GM12878 (cell line): ENCODE results near the gene MMP10. TPM values are rescaled to one million over a fixed set of nuclear protein-coding genes. Genes with fewer than 3 reads are reported as not detected.

ENCODE experiments used
- ATAC-seq: fragments of 200-7000 bp; cut with Tn5 transposase; 3 replicates; pipeline ENCODE4 v1.9.1; 2020; ENCODE audit warnings: mild to moderate bottlenecking, moderate library complexity
- BruUV-seq: library from RNA; stranded (reverse); fragments of 400-500 nt; replicated peaks from 2 replicates; lab custom pipeline; 2021; lab: Mats Ljungman, UMichigan
- CTCF ChIA-PET: fragments of 300-600 bp; sonication (Branson Sonifier 250); formaldehyde crosslinking; extraction: SDS; loops from one replicate; lab custom pipeline; 2021; ENCODE audit warnings: inconsistent platforms; lab: Yijun Ruan, JAX
- POLR2A ChIA-PET: fragments of 350-600 bp; formaldehyde crosslinking; extraction: SDS; loops from one replicate; lab custom pipeline; 2021; ENCODE audit warnings: inconsistent platforms; lab: Charles Lee
- RAD21 ChIA-PET: fragments of 300-600 bp; sonication (Branson Sonifier 250); formaldehyde crosslinking; loops from one replicate; lab custom pipeline; 2023; ENCODE audit warnings: antibody characterized with exemption; ENCODE audit not compliant: unreplicated experiment; lab: Charles Lee
- SMC1A ChIA-PET: fragments of 300-600 bp; sonication (Branson Sonifier 250); formaldehyde crosslinking; loops from one replicate; lab custom pipeline; 2023; ENCODE audit not compliant: unreplicated experiment, uncharacterized antibody; lab: Charles Lee
- DNase-seq: peaks from one replicate; pipeline ENCODE4 v3.0.0-alpha.2; 2011; ENCODE audit warnings: low read depth, low spot score
- FAIRE-seq: peaks from 3 replicates; lab custom pipeline; 2011; peaks lifted over from hg19 to GRCh38; lab: Jason Lieb, UNC
- H2AFZ ChIP-seq: 2 replicates; pipeline ENCODE4 v1.6.0; 2011; ENCODE audit warnings: low read depth, low read length, control low read depth; ENCODE audit not compliant: control insufficient read depth
- H3K27ac ChIP-seq: 2 replicates; pipeline ENCODE4 v1.5.1; 2011; ENCODE audit warnings: control low read depth; ENCODE audit not compliant: control insufficient read depth, insufficient read depth
- H3K27me3 ChIP-seq, 2 experiments: replicated peaks in 1 of 2; 2 replicates each; pipeline versions ENCODE4 v1.6.0 to v1.6.1; 2011; ENCODE audit warnings: low read length in 1 of 2; ENCODE audit not compliant: control insufficient read depth in 2 of 2, insufficient read depth in 2 of 2
- H3K36me3 ChIP-seq, 2 experiments: 2 replicates each; pipeline ENCODE4 v1.5.1; 2011; ENCODE audit warnings: low read length in 1 of 2; ENCODE audit not compliant: control insufficient read depth in 2 of 2, insufficient read depth in 2 of 2
- H3K4me1 ChIP-seq: 2 replicates; pipeline ENCODE4 v1.6.1; 2011; ENCODE audit warnings: mild to moderate bottlenecking, low read length, moderate library complexity, mixed read lengths; ENCODE audit not compliant: control insufficient read depth, insufficient read depth
- H3K4me2 ChIP-seq: 2 replicates; pipeline ENCODE4 v1.6.0; 2011; ENCODE audit warnings: control low read depth; ENCODE audit not compliant: control insufficient read depth, insufficient read depth
- H3K4me3 ChIP-seq: fragments of 200-600 bp; sonication (generic); 2 replicates; pipeline ENCODE4 v1.5.1; 2016
- H3K79me2 ChIP-seq: 2 replicates; pipeline ENCODE4 v1.6.0; 2011; ENCODE audit warnings: low read length; ENCODE audit not compliant: control insufficient read depth, insufficient read depth
- H3K9ac ChIP-seq: 2 replicates; pipeline ENCODE4 v1.8.0; 2011; ENCODE audit warnings: low read length, control low read depth, mixed read lengths; ENCODE audit not compliant: control insufficient read depth, insufficient read depth
- H3K9me3 ChIP-seq: replicated peaks from 3 replicates; pipeline ENCODE4 v1.5.1; 2011; ENCODE audit warnings: mild to moderate bottlenecking, low read length; ENCODE audit not compliant: control insufficient read depth, insufficient read depth
- H4K20me1 ChIP-seq: 2 replicates; pipeline ENCODE4 v1.6.0; 2011; ENCODE audit not compliant: control insufficient read depth, insufficient read depth
- ASH2L ChIP-seq: fragments of 300-600, 200-600 bp; sonication (generic); IDR thresholded peaks from 2 replicates; pipeline ENCODE4 v1.6.1; 2017; ENCODE audit warnings: low read depth, mild to moderate bottlenecking, borderline replicate concordance
- CEBPZ ChIP-seq: fragments of 150-350 bp; IDR thresholded peaks from 2 replicates; pipeline ENCODE4 v1.6.1; 2016; ENCODE audit warnings: low read depth, low read length
- DPF2 ChIP-seq: fragments of 450-650 bp; IDR thresholded peaks from 2 replicates; pipeline ENCODE4 v1.6.1; 2017; ENCODE audit warnings: mild to moderate bottlenecking
- ESRRA ChIP-seq: IDR thresholded peaks from 2 replicates; pipeline ENCODE4 v1.6.1; 2012; ENCODE audit warnings: mild to moderate bottlenecking, low read length, improper control_type of control experiment
- EZH2 ChIP-seq: IDR thresholded peaks from 2 replicates; pipeline ENCODE4 v1.6.1; 2012; ENCODE audit warnings: low read depth, mild to moderate bottlenecking, control low read depth, inconsistent platforms, low read length, borderline replicate concordance; ENCODE audit not compliant: control insufficient read depth
- GABPA ChIP-seq: IDR thresholded peaks from 2 replicates; pipeline ENCODE4 v1.6.1; 2014; ENCODE audit warnings: antibody characterized with exemption, low read depth, mild to moderate bottlenecking, inconsistent platforms
- GATAD2B ChIP-seq: fragments of 450-650 bp; conservative IDR thresholded peaks from 2 replicates; pipeline ENCODE4 v1.6.1; 2017; ENCODE audit warnings: low read depth, mild to moderate bottlenecking, moderate library complexity
- JUND ChIP-seq: IDR thresholded peaks from 2 replicates; pipeline ENCODE4 v1.6.1; 2012; ENCODE audit warnings: low read depth, mild to moderate bottlenecking, low read length, improper control_type of control experiment, moderate library complexity
- NFIC ChIP-seq: IDR thresholded peaks from 2 replicates; pipeline ENCODE4 v1.6.1; 2012; ENCODE audit warnings: low read depth, mild to moderate bottlenecking, inconsistent platforms, low read length, moderate library complexity
- NFYA ChIP-seq: IDR thresholded peaks from 2 replicates; pipeline ENCODE4 v1.6.1; 2011; ENCODE audit warnings: low read depth, mild to moderate bottlenecking, low read length, improper control_type of control experiment, borderline replicate concordance
- PAX5 ChIP-seq: IDR thresholded peaks from 2 replicates; pipeline ENCODE4 v1.6.1; 2011; ENCODE audit warnings: low read depth, low read length, borderline replicate concordance
- PAX8 ChIP-seq: fragments of 450-650 bp; IDR thresholded peaks from 2 replicates; pipeline ENCODE4 v1.6.1; 2017; ENCODE audit warnings: mild to moderate bottlenecking, moderate library complexity
- RAD51 ChIP-seq: fragments of 450-650 bp; IDR thresholded peaks from 2 replicates; pipeline ENCODE4 v1.6.1; 2016; ENCODE audit warnings: moderate library complexity, mild to moderate bottlenecking, inconsistent platforms
- RELA ChIP-seq: fragments of 450-650 bp; IDR thresholded peaks from 2 replicates; pipeline ENCODE4 v1.8.0; 2014; ENCODE audit warnings: borderline replicate concordance; ENCODE audit not compliant: partially characterized antibody
- RELB ChIP-seq: fragments of 450-650 bp; IDR thresholded peaks from 2 replicates; pipeline ENCODE4 v1.6.1; 2017; ENCODE audit warnings: low read depth, mild to moderate bottlenecking, moderate library complexity
- RFX5 ChIP-seq: IDR thresholded peaks from 2 replicates; pipeline ENCODE4 v1.6.1; 2011; ENCODE audit warnings: low read depth, low read length, improper control_type of control experiment
- STAT3 ChIP-seq: IDR thresholded peaks from 2 replicates; pipeline ENCODE4 v1.6.1; 2011; ENCODE audit warnings: low read depth, low read length, improper control_type of control experiment
- ZNF217 ChIP-seq: fragments of 450-650 bp; IDR thresholded peaks from 2 replicates; pipeline ENCODE4 v1.6.1; 2017; ENCODE audit warnings: antibody characterized with exemption, mild to moderate bottlenecking
- WGBS: methylation state at CpG from one replicate; pipeline ENCODE4 v1.1.6; 2016; ENCODE audit warnings: low lambda C conversion rate; ENCODE audit not compliant: insufficient replicate concordance, insufficient coverage; ENCODE audit errors: missing lambda C conversion rate; 5-methylcytosine and 5-hydroxymethylcytosine counted together
- in situ Hi-C: fragments of 300-500 bp; cut with MboI; formaldehyde crosslinking; loops from 9 replicates; pipeline ENCODE4 v1.14.3; 2018; ENCODE audit warnings: mixed read lengths
- intact Hi-C: fragments of 100-400 bp; cut with micrococcal nuclease; formaldehyde crosslinking; loops from one replicate; pipeline ENCODE4 v1.14.2; 2022; ENCODE audit not compliant: unreplicated experiment
- polyA plus RNA-seq, 11 experiments: library from polyadenylated mRNA; depleted of rRNA in 4 of 11; unstranded in 6 of 11; stranded (reverse) in 5 of 11; fragments of >200 nt; fragmentation: Nextera tagmentation in 4 of 11; fragmentation: Illumina TruSeq in 1 of 11; extraction: Ambion mirVana in 4 of 11; extraction: Trizol in 1 of 11; gene quantifications; 1 replicate in 1 of 11; 2 replicates in 10 of 11; pipeline versions ENCODE4 v1.2.1 to v1.2.3, GENCODE V29; 2011 to 2016; ENCODE audit warnings: inconsistent platforms in 2 of 11, missing spikeins in 2 of 11, low read depth in 1 of 11
- total RNA-seq, 4 experiments: library from RNA; depleted of rRNA in 3 of 4; stranded (reverse); fragments of >200 nt in 3 of 4; fragmentation: Illumina TruSeq in 1 of 4; extraction: Trizol in 1 of 4; gene quantifications; 2 replicates each; pipeline versions ENCODE4 v1.2.1 to v1.2.3, GENCODE V29; 2013 to 2021
- TF ChIP-seq, protein P1 (sequence below): fragments of 450-650 bp; conservative IDR thresholded peaks from 2 replicates; pipeline ENCODE4 v1.6.1; 2017; ENCODE audit warnings: mild to moderate bottlenecking, moderate library complexity

Gene MMP10
- total and polyA plus RNA-seq, 10 of the 15 experiments (the other 5 are each of a cell fraction or from before 2014, with no cell fraction given) = not detected

DNA sequence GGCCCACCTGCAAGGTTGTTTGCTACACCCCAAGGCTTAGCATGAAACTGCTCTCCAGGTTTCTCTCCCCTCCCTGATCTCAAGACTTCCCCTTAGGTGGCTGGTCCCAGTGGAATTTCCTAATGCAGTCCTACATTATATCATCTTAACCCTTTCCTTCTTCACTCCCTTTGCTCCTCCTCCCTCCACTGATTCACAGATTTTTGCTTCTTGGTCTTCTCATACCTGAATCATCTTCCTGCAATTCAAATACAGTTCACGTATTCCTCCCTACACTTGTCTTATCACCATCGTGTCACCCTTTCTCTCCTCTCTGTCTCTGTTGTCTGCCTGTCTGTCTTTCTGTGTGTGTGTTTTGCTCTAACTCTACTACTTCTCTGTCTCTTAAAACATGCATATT is 17.0 kb downstream of the MMP10 start:
- no peaks in the 10 kb centered on the region for H3K9me3 ChIP-seq
- CTCF ChIA-PET = no interaction called here
- SMC1A ChIA-PET = no interaction called here
- no peak overlapping the region for H3K27ac ChIP-seq
- no peaks in the 10 kb centered on the region for H3K79me2 ChIP-seq
- FAIRE-seq (no peak), ATAC-seq (no peak), DNase-seq (no peak)
- H3K4me3 ChIP-seq = no peak overlapping the region
- POLR2A ChIA-PET = no interaction called here
- no peak overlapping the region for H3K4me2 ChIP-seq
- no peaks in the 10 kb centered on the region for H3K36me3 ChIP-seq
- intact Hi-C loops (no loop called here), in situ Hi-C loops (no loop called here)
- H3K27me3 ChIP-seq = no peaks in the 10 kb centered on the region; a peak in 2 of 4 replicates
- H4K20me1 ChIP-seq = no peaks in the 10 kb centered on the region
- WGBS = 15% methylated on average over 2 of the region's 2 CpGs
- no TSS peak for BruUV-seq
- no peak for TF ChIP-seq DPF2
- TF ChIP-seq PAX5 = no peak
- no peak for TF ChIP-seq ZNF217
- TF ChIP-seq RELB = no peak
- TF ChIP-seq RELA = no peak
- no peak for TF ChIP-seq RFX5
- no peak for TF ChIP-seq RAD51
- TF ChIP-seq ASH2L = no peak
- TF ChIP-seq, protein P1, sequence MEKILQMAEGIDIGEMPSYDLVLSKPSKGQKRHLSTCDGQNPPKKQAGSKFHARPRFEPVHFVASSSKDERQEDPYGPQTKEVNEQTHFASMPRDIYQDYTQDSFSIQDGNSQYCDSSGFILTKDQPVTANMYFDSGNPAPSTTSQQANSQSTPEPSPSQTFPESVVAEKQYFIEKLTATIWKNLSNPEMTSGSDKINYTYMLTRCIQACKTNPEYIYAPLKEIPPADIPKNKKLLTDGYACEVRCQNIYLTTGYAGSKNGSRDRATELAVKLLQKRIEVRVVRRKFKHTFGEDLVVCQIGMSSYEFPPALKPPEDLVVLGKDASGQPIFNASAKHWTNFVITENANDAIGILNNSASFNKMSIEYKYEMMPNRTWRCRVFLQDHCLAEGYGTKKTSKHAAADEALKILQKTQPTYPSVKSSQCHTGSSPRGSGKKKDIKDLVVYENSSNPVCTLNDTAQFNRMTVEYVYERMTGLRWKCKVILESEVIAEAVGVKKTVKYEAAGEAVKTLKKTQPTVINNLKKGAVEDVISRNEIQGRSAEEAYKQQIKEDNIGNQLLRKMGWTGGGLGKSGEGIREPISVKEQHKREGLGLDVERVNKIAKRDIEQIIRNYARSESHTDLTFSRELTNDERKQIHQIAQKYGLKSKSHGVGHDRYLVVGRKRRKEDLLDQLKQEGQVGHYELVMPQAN = no peak
- TF ChIP-seq ESRRA = no peak
- no peak for TF ChIP-seq PAX8
- TF ChIP-seq GATAD2B = no peak
- TF ChIP-seq GABPA = no peak
- no peak for TF ChIP-seq NFYA
- no peak for TF ChIP-seq CEBPZ
- TF ChIP-seq NFIC = no peak
- TF ChIP-seq EZH2 = no peak
- no peak for TF ChIP-seq JUND
- TF ChIP-seq STAT3 = no peak
- no peak overlapping the region for H3K9ac ChIP-seq
- RAD21 ChIA-PET = no interaction called here
- H2AFZ ChIP-seq = no peak overlapping the region
- H3K4me1 ChIP-seq = no peaks in the 10 kb centered on the region
